SU-DHL-6 (cell line): ENCODE results near the gene ERCC5.

Source experiments
- H2AFZ ChIP-seq: fragments of 200-600 bp; sonication (generic); 2 replicates; pipeline ENCODE4 v1.6.1; 2014; ENCODE audit warnings: low read depth, mild to moderate bottlenecking, moderate library complexity, mixed read lengths, antibody characterized with exemption, low read length; ENCODE audit not compliant: severe bottlenecking
- H3F3A ChIP-seq: fragments of 200-600 bp; shearing (Covaris generic); 2 replicates; pipeline ENCODE4 v1.6.0; 2016; ENCODE audit warnings: antibody characterized with exemption, mild to moderate bottlenecking; ENCODE audit not compliant: insufficient read depth
- H3K27ac ChIP-seq: fragments of 200-600 bp; sonication (generic); 2 replicates; pipeline ENCODE4 v1.5.1; 2016; ENCODE audit warnings: low read depth, mild to moderate bottlenecking, low read length, moderate library complexity, mixed read lengths
- H3K27me3 ChIP-seq: fragments of 200-600 bp; sonication (generic), shearing (Covaris generic); 2 replicates; pipeline ENCODE4 v1.6.0; 2014; ENCODE audit warnings: mild to moderate bottlenecking, low read length
- H3K36me3 ChIP-seq: fragments of 200-600 bp; sonication (generic); 2 replicates; pipeline ENCODE4 v1.6.1; 2014; ENCODE audit warnings: mild to moderate bottlenecking, low read length, mixed read lengths
- H3K4me2 ChIP-seq: fragments of 300-600, 200-600 bp; shearing (Covaris generic), sonication (generic); 2 replicates; pipeline ENCODE4 v1.6.0; 2014; ENCODE audit warnings: low read length, low read depth, mild to moderate bottlenecking; ENCODE audit not compliant: poor library complexity, severe bottlenecking
- H3K4me3 ChIP-seq: fragments of 200-600 bp; sonication (generic); 2 replicates; pipeline ENCODE4 v1.5.1; 2014; ENCODE audit warnings: antibody characterized with exemption, low read length, mild to moderate bottlenecking, mixed read lengths; ENCODE audit not compliant: insufficient read depth, poor library complexity, severe bottlenecking
- H3K79me2 ChIP-seq: fragments of 200-600 bp; sonication (generic); 2 replicates; pipeline ENCODE4 v1.6.1; 2014; ENCODE audit warnings: mild to moderate bottlenecking, low read length, moderate library complexity; ENCODE audit not compliant: insufficient read depth
- H3K9ac ChIP-seq: fragments of 200-600 bp; sonication (generic); 2 replicates; pipeline ENCODE4 v1.7.0; 2014; ENCODE audit warnings: mild to moderate bottlenecking, low read length
- H3K9me2 ChIP-seq: fragments of 200-600 bp; sonication (generic); replicated peaks from 2 replicates; pipeline ENCODE4 v1.6.1; 2014; ENCODE audit warnings: low read length; ENCODE audit not compliant: insufficient read depth
- H3K9me3 ChIP-seq: fragments of 200-600 bp; sonication (generic); 2 replicates; pipeline ENCODE4 v1.6.1; 2014; ENCODE audit warnings: low read length, mixed read lengths; ENCODE audit not compliant: insufficient read depth
- H4K20me1 ChIP-seq: fragments of 200-600 bp; sonication (generic); 2 replicates; pipeline ENCODE4 v1.6.1; 2014; ENCODE audit warnings: low read depth, mild to moderate bottlenecking, antibody characterized with exemption, low read length, moderate library complexity, mixed read lengths
- CTCF ChIP-seq: fragments of 200-600 bp; sonication (generic); IDR thresholded peaks from one replicate; pipeline ENCODE4 v1.5.1; 2017; ENCODE audit warnings: antibody characterized with exemption, mild to moderate bottlenecking, low read length, moderate library complexity; ENCODE audit not compliant: insufficient read depth, poor library complexity, severe bottlenecking
- EZH2phosphoT487 ChIP-seq: fragments of 200-600 bp; sonication (generic), shearing (Covaris generic); conservative IDR thresholded peaks from 2 replicates; pipeline ENCODE4 v1.6.1; 2018; ENCODE audit warnings: mild to moderate bottlenecking, antibody characterized with exemption, low read length, moderate library complexity, mixed read lengths

ERCC5 gene

GRCh38 chr13:102903659-102904407, 58.0 kb downstream of the ERCC5 start:
- TF ChIP-seq CTCF (peak; percentile 68), EZH2phosphoT487 (no peak)
- peak overlapping the region; percentile 14 for H2AFZ ChIP-seq
- no peak overlapping the region for H3K4me2 ChIP-seq

GRCh38 chr13:102904408-102904862, 58.6 kb downstream of the ERCC5 start:
- TF ChIP-seq EZH2phosphoT487 (no peak), CTCF (no peak)
- Histone ChIP-seq H3K27ac (no peak overlapping the region), H3K4me3 (no peak overlapping the region), H3K36me3 (no peaks in the 10 kb centered on the region), H3K9me2 (no peaks in the 10 kb centered on the region), H4K20me1 (no peaks in the 10 kb centered on the region), H3F3A (no peaks in the 10 kb centered on the region), H3K79me2 (no peaks in the 10 kb centered on the region), H3K4me2 (no peak overlapping the region), H2AFZ (peak overlapping the region; percentile 14), H3K27me3 (no peaks in the 10 kb centered on the region), H3K9me3 (no peaks in the 10 kb centered on the region), H3K9ac (no peak overlapping the region)

More at GRCh38 chr13:102903659-102904407, 58.0 kb downstream of the ERCC5 start:
- no peak overlapping the region for H3K4me3 ChIP-seq
- H3K9me2 ChIP-seq, result no peaks in the 10 kb centered on the region
- H3F3A ChIP-seq, result no peaks in the 10 kb centered on the region
- no peak overlapping the region for H3K9ac ChIP-seq
- H4K20me1 ChIP-seq, result no peaks in the 10 kb centered on the region
- H3K9me3 ChIP-seq, result no peaks in the 10 kb centered on the region
- H3K79me2 ChIP-seq, result no peaks in the 10 kb centered on the region
- H3K27ac ChIP-seq, result no peak overlapping the region
- no peaks in the 10 kb centered on the region for H3K27me3 ChIP-seq
- no peaks in the 10 kb centered on the region for H3K36me3 ChIP-seq

GRCh38 chr13:102905905-102906771, 60.3 kb downstream of the ERCC5 start:
- Histone ChIP-seq H3K9me2 (no peaks in the 10 kb centered on the region), H3K9me3 (no peaks in the 10 kb centered on the region), H3K4me2 (no peak overlapping the region), H3K36me3 (no peaks in the 10 kb centered on the region), H3F3A (no peaks in the 10 kb centered on the region), H4K20me1 (no peaks in the 10 kb centered on the region), H3K27ac (no peak overlapping the region), H3K79me2 (no peaks in the 10 kb centered on the region), H3K9ac (no peak overlapping the region), H2AFZ (no peak overlapping the region), H3K4me3 (no peak overlapping the region), H3K27me3 (no peaks in the 10 kb centered on the region)
- no peak for TF ChIP-seq EZH2phosphoT487
- TF ChIP-seq CTCF, result no peak
